OCI-LY1 (cell line): ENCODE results near the gene TOX2.

Experiments
- H2AFZ ChIP-seq: fragments of 200-600 bp; sonication (generic), shearing (Covaris generic); 2 replicates; pipeline ENCODE4 v1.6.0; 2014; ENCODE audit warnings: antibody characterized with exemption, mild to moderate bottlenecking, low read length
- H3F3A ChIP-seq: fragments of 200-600 bp; sonication (generic), shearing (Covaris generic); 2 replicates; pipeline ENCODE4 v1.6.0; 2014; ENCODE audit warnings: mild to moderate bottlenecking, antibody characterized with exemption, low read length, moderate library complexity; ENCODE audit not compliant: insufficient read depth
- H3K27ac ChIP-seq: fragments of 200-600 bp; sonication (generic); 2 replicates; pipeline ENCODE4 v1.5.1; 2014; ENCODE audit warnings: low read length, mixed run types, mild to moderate bottlenecking, low read depth; ENCODE audit not compliant: poor library complexity, severe bottlenecking
- H3K27me3 ChIP-seq: fragments of 200-600 bp; sonication (generic); 2 replicates; pipeline ENCODE4 v1.6.0; 2014; ENCODE audit warnings: antibody characterized with exemption, mild to moderate bottlenecking, low read length, moderate library complexity; ENCODE audit not compliant: insufficient read depth
- H3K36me3 ChIP-seq: fragments of 200-600 bp; sonication (generic); 2 replicates; pipeline ENCODE4 v1.6.1; 2014; ENCODE audit warnings: mild to moderate bottlenecking, antibody characterized with exemption, low read length, moderate library complexity, mixed read lengths; ENCODE audit not compliant: insufficient read depth
- H3K4me1 ChIP-seq: fragments of 200-600 bp; sonication (generic); 2 replicates; pipeline ENCODE4 v1.5.1; 2014; ENCODE audit warnings: mild to moderate bottlenecking, low read length, moderate library complexity; ENCODE audit not compliant: insufficient read depth, severe bottlenecking
- H3K4me2 ChIP-seq: fragments of 200-600 bp; sonication (generic), shearing (Covaris generic); 2 replicates; pipeline ENCODE4 v1.6.1; 2014; ENCODE audit warnings: low read length
- H3K4me3 ChIP-seq: fragments of 200-600 bp; sonication (generic); 2 replicates; pipeline ENCODE4 v1.5.1; 2014; ENCODE audit warnings: low read length, low read depth, mild to moderate bottlenecking, mixed read lengths; ENCODE audit not compliant: poor library complexity, severe bottlenecking
- H3K79me2 ChIP-seq: fragments of 200-600 bp; shearing (Covaris generic); 2 replicates; pipeline ENCODE4 v1.6.1; 2016; ENCODE audit warnings: mixed run types, low read length, mixed read lengths; ENCODE audit not compliant: insufficient read depth
- H3K9ac ChIP-seq: fragments of 200-600 bp; sonication (generic), shearing (Covaris generic); 2 replicates; pipeline ENCODE4 v1.6.1; 2014; ENCODE audit warnings: mild to moderate bottlenecking, low read length, mixed read lengths
- H3K9me2 ChIP-seq: fragments of 200-600 bp; sonication (generic), shearing (Covaris generic); 2 replicates; pipeline ENCODE4 v1.6.1; 2014; ENCODE audit warnings: low read depth, mild to moderate bottlenecking, low read length, mixed read lengths
- H3K9me3 ChIP-seq: fragments of 200-600 bp; shearing (Covaris generic); 2 replicates; pipeline ENCODE4 v1.6.1; 2014; ENCODE audit warnings: low read length, mixed read lengths
- H4K20me1 ChIP-seq: fragments of 200-600 bp; sonication (generic), shearing (Covaris generic); 2 replicates; pipeline ENCODE4 v1.6.0; 2016; ENCODE audit warnings: mild to moderate bottlenecking, low read length; ENCODE audit not compliant: insufficient read depth
- EZH2 ChIP-seq: fragments of 200-600 bp; sonication (generic), shearing (Covaris generic); IDR thresholded peaks from 2 replicates; pipeline ENCODE4 v1.8.0; 2017; ENCODE audit warnings: borderline replicate concordance, mixed run types, mild to moderate bottlenecking, antibody characterized with exemption, low read length, moderate library complexity, mixed read lengths
- TF ChIP-seq, protein P1 (sequence below): fragments of 200-600 bp; sonication (generic), shearing (Covaris generic); IDR thresholded peaks from 2 replicates; pipeline ENCODE4 v1.5.1; 2017; ENCODE audit warnings: mild to moderate bottlenecking, antibody characterized with exemption, low read length, moderate library complexity, mixed read lengths

The TOX2 gene

DNA sequence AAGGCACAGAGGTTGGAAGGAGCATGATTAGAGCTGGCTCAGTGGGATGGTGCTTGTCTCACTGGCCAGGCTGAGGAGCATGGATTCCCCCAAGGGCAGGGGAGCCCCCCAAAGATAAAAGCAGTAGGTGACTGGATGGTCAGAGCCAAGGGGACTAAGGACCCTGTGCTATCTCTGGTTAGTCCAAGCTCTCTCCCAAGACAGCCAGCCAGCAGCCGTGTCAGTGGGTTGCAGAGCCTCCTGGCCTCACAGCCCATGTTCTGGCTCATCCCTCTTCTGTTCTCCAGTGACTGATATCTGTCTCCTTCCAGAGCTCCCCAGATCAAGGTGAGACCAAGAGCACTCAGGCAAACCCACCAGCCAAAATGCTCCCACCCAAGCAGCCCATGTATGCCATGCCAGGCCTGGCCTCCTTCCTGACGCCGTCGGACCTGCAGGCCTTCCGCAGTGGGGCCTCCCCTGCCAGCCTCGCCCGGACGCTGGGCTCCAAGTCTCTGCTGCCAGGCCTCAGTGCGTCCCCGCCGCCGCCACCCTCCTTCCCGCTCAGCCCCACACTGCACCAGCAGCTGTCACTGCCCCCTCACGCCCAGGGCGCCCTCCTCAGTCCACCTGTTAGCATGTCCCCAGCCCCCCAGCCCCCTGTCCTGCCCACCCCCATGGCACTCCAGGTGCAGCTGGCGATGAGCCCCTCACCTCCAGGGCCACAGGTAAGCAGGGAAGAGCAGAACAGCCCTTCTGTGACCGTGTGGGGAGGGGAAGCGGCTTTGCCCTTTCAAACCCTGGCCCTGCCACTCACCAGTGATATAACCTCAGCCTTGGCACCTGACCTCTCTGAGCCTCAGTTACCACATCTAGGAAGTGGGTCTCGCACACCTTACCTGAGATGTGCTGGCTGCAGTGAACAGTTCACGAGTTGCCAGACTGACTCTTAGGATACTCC is 151.0 kb downstream of the TOX2 start:
- H3K27ac ChIP-seq, result no peak overlapping the region
- TF ChIP-seq EZH2, result no peak
- TF ChIP-seq, protein P1, sequence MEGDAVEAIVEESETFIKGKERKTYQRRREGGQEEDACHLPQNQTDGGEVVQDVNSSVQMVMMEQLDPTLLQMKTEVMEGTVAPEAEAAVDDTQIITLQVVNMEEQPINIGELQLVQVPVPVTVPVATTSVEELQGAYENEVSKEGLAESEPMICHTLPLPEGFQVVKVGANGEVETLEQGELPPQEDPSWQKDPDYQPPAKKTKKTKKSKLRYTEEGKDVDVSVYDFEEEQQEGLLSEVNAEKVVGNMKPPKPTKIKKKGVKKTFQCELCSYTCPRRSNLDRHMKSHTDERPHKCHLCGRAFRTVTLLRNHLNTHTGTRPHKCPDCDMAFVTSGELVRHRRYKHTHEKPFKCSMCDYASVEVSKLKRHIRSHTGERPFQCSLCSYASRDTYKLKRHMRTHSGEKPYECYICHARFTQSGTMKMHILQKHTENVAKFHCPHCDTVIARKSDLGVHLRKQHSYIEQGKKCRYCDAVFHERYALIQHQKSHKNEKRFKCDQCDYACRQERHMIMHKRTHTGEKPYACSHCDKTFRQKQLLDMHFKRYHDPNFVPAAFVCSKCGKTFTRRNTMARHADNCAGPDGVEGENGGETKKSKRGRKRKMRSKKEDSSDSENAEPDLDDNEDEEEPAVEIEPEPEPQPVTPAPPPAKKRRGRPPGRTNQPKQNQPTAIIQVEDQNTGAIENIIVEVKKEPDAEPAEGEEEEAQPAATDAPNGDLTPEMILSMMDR, result no peak
- H2AFZ ChIP-seq, result no peak overlapping the region
- H4K20me1 ChIP-seq, result no peaks in the 10 kb centered on the region
- no peaks in the 10 kb centered on the region for H3K36me3 ChIP-seq
- H3F3A ChIP-seq, result peaks cover 4% of the 10 kb centered on the region; the same call in 1 of the 2 replicates
- H3K9me3 ChIP-seq, result no peaks in the 10 kb centered on the region
- no peaks in the 10 kb centered on the region for H3K79me2 ChIP-seq
- H3K4me3 ChIP-seq, result no peak overlapping the region
- no peaks in the 10 kb centered on the region for H3K27me3 ChIP-seq
- H3K9ac ChIP-seq, result no peak overlapping the region
- no peak overlapping the region for H3K4me2 ChIP-seq
- no peaks in the 10 kb centered on the region for H3K9me2 ChIP-seq
- H3K4me1 ChIP-seq, result peaks cover 23% of the 10 kb centered on the region

DNA sequence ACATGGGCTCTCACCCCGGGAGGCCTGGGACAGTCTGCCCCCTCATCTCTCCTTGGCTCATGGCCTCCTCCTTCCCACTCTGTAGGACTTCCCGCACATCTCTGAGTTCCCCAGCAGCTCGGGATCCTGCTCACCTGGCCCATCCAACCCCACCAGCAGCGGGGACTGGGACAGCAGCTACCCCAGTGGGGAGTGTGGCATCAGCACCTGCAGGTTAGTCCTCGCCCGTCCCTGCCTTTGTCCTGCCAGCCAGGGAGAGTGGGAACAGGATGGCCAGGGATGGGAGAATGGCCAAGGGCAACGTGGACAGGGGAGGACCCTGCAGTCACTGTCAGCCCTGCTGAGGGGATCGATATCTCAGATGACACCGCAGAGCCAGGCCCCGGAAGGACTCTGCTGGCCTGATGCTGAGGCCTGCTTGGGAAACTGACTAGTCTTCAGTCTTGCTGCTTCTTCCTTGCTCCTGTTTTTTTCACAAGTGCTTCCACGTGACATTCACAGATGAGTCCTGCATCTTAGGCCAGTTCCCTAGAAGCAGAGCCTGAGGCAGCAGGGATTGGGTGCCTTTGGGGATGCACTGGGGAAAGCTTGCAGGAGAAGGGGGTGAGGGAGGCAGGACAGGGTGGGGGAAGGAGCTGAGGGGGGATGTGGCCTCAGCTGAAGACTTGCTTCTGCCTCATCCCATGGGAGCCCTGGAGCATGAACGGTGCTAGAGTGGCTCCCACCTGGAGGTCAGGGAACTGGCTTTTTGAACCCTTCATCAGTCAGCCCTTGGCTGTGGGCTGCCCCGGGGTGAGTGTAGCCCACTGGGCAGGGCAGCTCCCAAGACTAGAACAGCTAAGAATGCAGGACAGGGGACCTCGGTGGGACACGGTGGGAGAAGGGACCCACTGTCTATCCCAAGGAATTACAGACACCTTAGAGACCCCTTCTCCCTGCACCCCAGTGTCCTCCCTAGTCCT is 152.3 kb downstream of the TOX2 start:
- no peak overlapping the region for H3K4me3 ChIP-seq
- H3K9ac ChIP-seq, result no peak overlapping the region
- peaks cover 29% of the 10 kb centered on the region for H3K4me1 ChIP-seq
- TF ChIP-seq EZH2, result no peak
- TF ChIP-seq, protein P1, result no peak
- H3K9me2 ChIP-seq, result no peaks in the 10 kb centered on the region
- no peaks in the 10 kb centered on the region for H3K27me3 ChIP-seq
- no peak overlapping the region for H3K4me2 ChIP-seq
- H3K79me2 ChIP-seq, result no peaks in the 10 kb centered on the region
- no peaks in the 10 kb centered on the region for H4K20me1 ChIP-seq
- H2AFZ ChIP-seq, result no peak overlapping the region
- no peaks in the 10 kb centered on the region for H3K9me3 ChIP-seq
- H3K36me3 ChIP-seq, result no peaks in the 10 kb centered on the region
- H3K27ac ChIP-seq, result no peak overlapping the region
- H3F3A ChIP-seq, result peaks cover 4% of the 10 kb centered on the region; the same call in 1 of the 2 replicates

DNA sequence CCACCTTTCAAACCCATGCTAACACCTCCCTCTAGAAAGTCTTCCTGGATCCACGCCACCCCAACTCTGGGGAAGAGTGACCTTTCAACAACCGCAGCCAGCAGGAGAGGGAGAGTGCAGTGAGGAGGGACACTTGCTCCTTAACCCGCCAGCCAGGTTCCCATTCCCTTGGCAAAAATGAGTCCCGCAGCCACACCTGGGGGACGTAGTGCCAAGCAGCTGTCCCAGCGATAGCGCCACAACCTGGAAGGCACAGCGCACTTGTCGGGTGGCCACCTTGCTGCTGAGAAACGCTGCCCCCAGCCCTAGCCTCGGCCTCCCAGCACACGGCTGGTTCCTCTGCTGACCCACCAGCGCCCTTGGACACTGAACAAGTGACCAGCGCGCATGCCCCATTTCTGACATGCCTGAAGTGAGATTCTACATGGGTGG is 153.0 kb downstream of the TOX2 start:
- no peaks in the 10 kb centered on the region for H3K27me3 ChIP-seq
- H4K20me1 ChIP-seq, result no peaks in the 10 kb centered on the region
- H3K4me1 ChIP-seq, result peaks cover 35% of the 10 kb centered on the region
- H3K27ac ChIP-seq, result no peak overlapping the region
- no peaks in the 10 kb centered on the region for H3K9me2 ChIP-seq
- H3K9me3 ChIP-seq, result no peaks in the 10 kb centered on the region
- no peak overlapping the region for H2AFZ ChIP-seq
- no peak overlapping the region for H3K9ac ChIP-seq
- TF ChIP-seq, protein P1, result no peak
- no peak for TF ChIP-seq EZH2
- no peaks in the 10 kb centered on the region for H3K36me3 ChIP-seq
- H3K4me2 ChIP-seq, result no peak overlapping the region
- no peaks in the 10 kb centered on the region for H3K79me2 ChIP-seq
- no peak overlapping the region for H3K4me3 ChIP-seq
- H3F3A ChIP-seq, result peaks cover 4% of the 10 kb centered on the region; the same call in 1 of the 2 replicates
